Colonic mucosa (tissue), 4 donors: ENCODE data around the gene PHC3. TPM values are rescaled to one million over a fixed set of nuclear protein-coding genes. Genes with fewer than 3 reads are reported as not detected.
"Not testable (repeated sequence)": the region's sequence is repeated elsewhere in the genome, so short reads cannot be mapped to it uniquely, and the experiment has no call there.

Experiments used
- DNase-seq: peaks from one replicate; pipeline ENCODE4 v3.0.0-alpha.2; 2020
- H3K27ac ChIP-seq: fragments of 200-600 bp; one replicate; pipeline ENCODE4 v1.8.0; 2021
- H3K27me3 ChIP-seq: fragments of 200-600 bp; one replicate; pipeline ENCODE4 v1.8.0; 2021
- H3K36me3 ChIP-seq: fragments of 200-600 bp; one replicate; pipeline ENCODE4 v1.8.0; 2021
- H3K4me1 ChIP-seq: fragments of 200-600 bp; one replicate; pipeline ENCODE4 v1.8.0; 2021; ENCODE audit warnings: mild to moderate bottlenecking
- H3K4me3 ChIP-seq: fragments of 200-600 bp; one replicate; pipeline ENCODE4 v1.8.0; 2021
- H3K9ac ChIP-seq, 2 donors: one replicate each; pipeline ENCODE4 v1.7.0; 2013; ENCODE audit warnings: control low read depth in 2 of 2, low read depth in 2 of 2, low read length in 2 of 2
- H3K9me3 ChIP-seq: fragments of 200-600 bp; one replicate; pipeline ENCODE4 v1.8.0; 2021
- intact Hi-C: fragments of 100-400 bp; cut with DNase I; formaldehyde crosslinking; loops from one replicate; pipeline ENCODE4 v1.14.1; 2022
- total RNA-seq, 2 donors: library from RNA; stranded (reverse); fragmentation: NEBNext Ultra II Directional in 1 of 2; extraction: Animal tissue kit (Norgen Biotek cat#: 25700) in 1 of 2; gene quantifications; one replicate each; pipeline ENCODE4 v1.2.1, GENCODE V29; 2021
- TF ChIP-seq, protein P1 (sequence below): fragments of 200-600 bp; IDR thresholded peaks from one replicate; pipeline ENCODE4 v1.8.0; 2022; ENCODE audit warnings: antibody characterized with exemption, mild to moderate bottlenecking
- donor health status: healthy.
- donor health status: DM: no; HTN: no; CAD: no.
- donor health status: DM: no; HTN: no; CAD: no.

Gene PHC3
- total RNA-seq, 2 donors from 2014 or later, result 36.4 to 49.4 TPM

GRCh38 chr3:170128259-170128976 is 53.1 kb downstream of the PHC3 start:
- Histone ChIP-seq H3K9me3 (no peaks in the 10 kb centered on the region), H3K4me3 (no peak overlapping the region), H3K27ac (no peak overlapping the region), H3K36me3 (no peaks in the 10 kb centered on the region), H3K9ac (no peak overlapping the region), H3K4me1 (peaks cover 4% of the 10 kb centered on the region), H3K27me3 (no peaks in the 10 kb centered on the region)
- TF ChIP-seq, protein P1, sequence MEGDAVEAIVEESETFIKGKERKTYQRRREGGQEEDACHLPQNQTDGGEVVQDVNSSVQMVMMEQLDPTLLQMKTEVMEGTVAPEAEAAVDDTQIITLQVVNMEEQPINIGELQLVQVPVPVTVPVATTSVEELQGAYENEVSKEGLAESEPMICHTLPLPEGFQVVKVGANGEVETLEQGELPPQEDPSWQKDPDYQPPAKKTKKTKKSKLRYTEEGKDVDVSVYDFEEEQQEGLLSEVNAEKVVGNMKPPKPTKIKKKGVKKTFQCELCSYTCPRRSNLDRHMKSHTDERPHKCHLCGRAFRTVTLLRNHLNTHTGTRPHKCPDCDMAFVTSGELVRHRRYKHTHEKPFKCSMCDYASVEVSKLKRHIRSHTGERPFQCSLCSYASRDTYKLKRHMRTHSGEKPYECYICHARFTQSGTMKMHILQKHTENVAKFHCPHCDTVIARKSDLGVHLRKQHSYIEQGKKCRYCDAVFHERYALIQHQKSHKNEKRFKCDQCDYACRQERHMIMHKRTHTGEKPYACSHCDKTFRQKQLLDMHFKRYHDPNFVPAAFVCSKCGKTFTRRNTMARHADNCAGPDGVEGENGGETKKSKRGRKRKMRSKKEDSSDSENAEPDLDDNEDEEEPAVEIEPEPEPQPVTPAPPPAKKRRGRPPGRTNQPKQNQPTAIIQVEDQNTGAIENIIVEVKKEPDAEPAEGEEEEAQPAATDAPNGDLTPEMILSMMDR, result no peak
- DNase-seq, result no peak
- intact Hi-C loops, result no loop called here

DNA sequence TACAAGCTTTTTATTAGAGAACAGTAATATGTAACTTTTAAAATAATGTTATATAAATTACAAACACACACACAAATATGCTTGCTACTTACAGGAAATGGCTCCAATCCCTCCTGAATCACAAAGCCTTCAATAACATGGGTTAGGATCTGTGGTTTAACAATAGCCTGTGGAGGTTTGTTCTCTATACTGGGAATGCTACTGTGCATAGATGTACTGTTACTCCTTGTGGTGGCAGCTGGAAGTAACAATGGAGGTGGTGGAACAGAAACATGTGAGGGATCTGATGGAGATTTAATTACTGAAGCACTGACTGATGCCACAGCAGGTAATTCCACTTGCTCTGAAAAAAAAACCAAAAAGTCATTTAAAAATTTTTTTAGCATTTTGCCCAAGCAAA is 64.4 kb downstream of the PHC3 start:
- DNase-seq, result no peak
- TF ChIP-seq, protein P1, result no peak
- no peak overlapping the region for H3K4me3 ChIP-seq
- H3K27ac ChIP-seq, result no peak overlapping the region
- H3K4me1 ChIP-seq, result no peaks in the 10 kb centered on the region
- no peak overlapping the region for H3K9ac ChIP-seq
- no peaks in the 10 kb centered on the region for H3K27me3 ChIP-seq
- H3K36me3 ChIP-seq, result peaks cover 16% of the 10 kb centered on the region
- no peaks in the 10 kb centered on the region for H3K9me3 ChIP-seq
- intact Hi-C loops, result no loop called here

GRCh38 chr3:170114165-170114564 is 67.4 kb downstream of the PHC3 start:
- intact Hi-C loops, H3K27me3 ChIP-seq, H3K4me1 ChIP-seq, DNase-seq, H3K9me3 ChIP-seq, H3K27ac ChIP-seq, H3K9ac ChIP-seq, H3K4me3 ChIP-seq: not testable (repeated sequence)
- peaks cover 11% of the 10 kb centered on the region for H3K36me3 ChIP-seq

- Histone ChIP-seq H3K9me3 (no peaks in the 10 kb centered on the region), H3K4me3 (no peak overlapping the region), H3K4me1 (no peaks in the 10 kb centered on the region), H3K27me3 (no peaks in the 10 kb centered on the region), H3K27ac (no peak overlapping the region), H3K9ac (no peak overlapping the region), H3K36me3 (peaks cover 11% of the 10 kb centered on the region)
- no peak for DNase-seq
- TF ChIP-seq, protein P1, result no peak
- intact Hi-C loops, result no loop called here
These were observed 70.3 kb downstream of the PHC3 start for GRCh38 chr3:170111147-170111771.

GRCh38 chr3:170109579-170110293 is 71.8 kb downstream of the PHC3 start:
- TF ChIP-seq, protein P1, result no peak
- H3K4me1 ChIP-seq, result no peaks in the 10 kb centered on the region
- peaks cover 11% of the 10 kb centered on the region for H3K36me3 ChIP-seq
- no peak overlapping the region for H3K27ac ChIP-seq
- no peaks in the 10 kb centered on the region for H3K27me3 ChIP-seq
- no peaks in the 10 kb centered on the region for H3K9me3 ChIP-seq
- no peak overlapping the region for H3K4me3 ChIP-seq
- no peak for DNase-seq
- intact Hi-C loops, result loop anchor here (10.0 kb wide), 1 partner anchor 65 kb away; no protein-coding TSS in a partner anchor
- H3K9ac ChIP-seq, result no peak overlapping the region
